HepG2 (cell line): Measurements from ENCODE around the gene SND1. TPM values are rescaled to one million over a fixed set of nuclear protein-coding genes. Genes with fewer than 3 reads are reported as not detected.

ENCODE experiments used
- ATAC-seq: fragments of 200-7000 bp; cut with Tn5 transposase; 3 replicates; pipeline ENCODE4 v1.9.1; 2020; ENCODE audit warnings: mild to moderate bottlenecking, moderate library complexity
- BruUV-seq: library from RNA; stranded (reverse); fragments of 400-500 nt; replicated peaks from 2 replicates; lab custom pipeline; 2021; lab: Mats Ljungman, UMichigan
- CTCF ChIA-PET: fragments of 300-600 bp; formaldehyde crosslinking; extraction: SDS; loops from one replicate; lab custom pipeline; 2021; ENCODE audit warnings: low total read pairs, inconsistent platforms, low intra/inter-chr PET ratio; lab: Yijun Ruan, JAX
- POLR2A ChIA-PET: fragments of 350-600 bp; sonication (Branson Sonifier 250); formaldehyde crosslinking; loops from one replicate; lab custom pipeline; 2020; ENCODE audit warnings: antibody characterized with exemption, inconsistent platforms; lab: Yijun Ruan, JAX
- DNase-seq: peaks from one replicate; pipeline ENCODE4 v3.0.0-alpha.2; 2015; ENCODE audit warnings: low spot score
- FAIRE-seq: peaks from 3 replicates; lab custom pipeline; 2011; peaks lifted over from hg19 to GRCh38; lab: Jason Lieb, UNC
- H2AFZ ChIP-seq: one replicate; pipeline ENCODE4 v1.6.1; 2011; ENCODE audit warnings: low read length, inconsistent platforms
- H3K27ac ChIP-seq: fragments of 300-600 bp; 3 replicates; pipeline ENCODE4 v1.8.0; 2011; ENCODE audit warnings: mixed run types, mild to moderate bottlenecking, mixed read lengths, low read length, inconsistent platforms; ENCODE audit not compliant: insufficient read depth; ENCODE audit errors: extremely low read length
- H3K27me3 ChIP-seq, 2 experiments: fragments of 200-600 bp in 1 of 2; 2 replicates in 1 of 2; 3 replicates in 1 of 2; pipeline versions ENCODE4 v1.6.0 to v1.8.0; 2011; ENCODE audit warnings: low read length in 2 of 2, mild to moderate bottlenecking in 2 of 2, moderate library complexity in 2 of 2, inconsistent platforms in 1 of 2; ENCODE audit not compliant: insufficient read depth in 2 of 2, control insufficient read depth in 1 of 2
- H3K36me3 ChIP-seq, 2 experiments: fragments of 200-600 bp in 1 of 2; replicated peaks in 1 of 2; 2 replicates in 1 of 2; 3 replicates in 1 of 2; pipeline versions ENCODE4 v1.5.1 to v1.8.0; 2011; ENCODE audit warnings: low read length in 2 of 2, inconsistent platforms in 1 of 2; ENCODE audit not compliant: insufficient read depth in 2 of 2, control insufficient read depth in 1 of 2
- H3K4me1 ChIP-seq: 2 replicates; pipeline ENCODE4 v1.5.1; 2012; ENCODE audit warnings: low read length, inconsistent platforms; ENCODE audit not compliant: insufficient read depth
- H3K4me2 ChIP-seq: 2 replicates; pipeline ENCODE4 v1.6.0; 2011; ENCODE audit warnings: low read depth, low read length, inconsistent platforms
- H3K4me3 ChIP-seq, 3 experiments: fragments of 200-600 bp in 1 of 3; sonication (generic), shearing (Covaris generic) in 1 of 3; replicated peaks in 1 of 3; 2 replicates each; pipeline ENCODE4 v1.5.1; 2011 to 2016; ENCODE audit warnings: low read length in 3 of 3, inconsistent platforms in 2 of 3, low read depth in 2 of 3, mild to moderate bottlenecking in 2 of 3, control low read depth in 1 of 3, mixed read lengths in 1 of 3; ENCODE audit not compliant: insufficient read depth in 1 of 3
- H3K79me2 ChIP-seq: one replicate; pipeline ENCODE4 v1.6.1; 2011; ENCODE audit warnings: low read length, inconsistent platforms; ENCODE audit not compliant: insufficient read depth
- H3K9ac ChIP-seq: 2 replicates; pipeline ENCODE4 v1.6.0; 2011; ENCODE audit warnings: mild to moderate bottlenecking, low read depth, low read length, inconsistent platforms; ENCODE audit not compliant: insufficient read depth
- H3K9me3 ChIP-seq: 2 replicates; pipeline ENCODE4 v1.5.1; 2012; ENCODE audit warnings: mild to moderate bottlenecking, low read length
- H4K20me1 ChIP-seq: 2 replicates; pipeline ENCODE4 v1.6.0; 2011; ENCODE audit warnings: inconsistent platforms, mild to moderate bottlenecking, low read length, moderate library complexity; ENCODE audit not compliant: insufficient read depth
- NFYC ChIP-seq: IDR thresholded peaks from 2 replicates; pipeline ENCODE4 v1.6.1; 2016; ENCODE audit warnings: missing genetic modification reagents, missing compliant biosample characterization
- NR2C2 ChIP-seq: sonication (generic); formaldehyde crosslinking; IDR thresholded peaks from 2 replicates; pipeline ENCODE4 v1.4.0; 2020; ENCODE audit warnings: missing genetic modification reagents, mild to moderate bottlenecking, moderate library complexity, borderline replicate concordance
- RAD51 ChIP-seq: fragments of 450-650 bp; IDR thresholded peaks from 2 replicates; pipeline ENCODE4 v1.6.1; 2016; ENCODE audit warnings: borderline replicate concordance
- SMARCC2 ChIP-seq: fragments of 450-650 bp; IDR thresholded peaks from 2 replicates; pipeline ENCODE4 v1.6.1; 2017; ENCODE audit warnings: antibody characterized with exemption, mild to moderate bottlenecking
- ZBTB7A ChIP-seq: sonication (generic); formaldehyde crosslinking; IDR thresholded peaks from 2 replicates; pipeline ENCODE4 v1.8.0; 2022; ENCODE audit warnings: mild to moderate bottlenecking, missing genetic modification reagents
- ZFAT ChIP-seq: sonication (generic); formaldehyde crosslinking; conservative IDR thresholded peaks from 2 replicates; pipeline ENCODE4 v1.8.1; 2023; ENCODE audit warnings: missing genetic modification reagents, inconsistent platforms
- WGBS: methylation state at CpG from one replicate; pipeline ENCODE4 v1.1.6; 2017; ENCODE audit warnings: low lambda C conversion rate; 5-methylcytosine and 5-hydroxymethylcytosine counted together
- in situ Hi-C: cut with HindIII; loops from 2 replicates; pipeline ENCODE4 v1.10.0; 2017; ENCODE audit warnings: low pct_unique_long_range_greater_than_20kb; ENCODE audit not compliant: extremely low pct_ligation_motif_present
- intact Hi-C: fragments of 100-400 bp; cut with micrococcal nuclease; formaldehyde crosslinking; loops from one replicate; pipeline ENCODE4 v1.10.0; 2022; ENCODE audit not compliant: unreplicated experiment
- polyA plus RNA-seq, 8 experiments: library from polyadenylated mRNA; depleted of rRNA in 3 of 8; stranded (reverse) in 7 of 8; unstranded in 1 of 8; fragments of >200 nt; fragmentation: Illumina TruSeq in 4 of 8; extraction: Trizol in 4 of 8; gene quantifications; 2 replicates each; pipeline versions ENCODE4 v1.2.1 to v1.2.3, GENCODE V29; 2011 to 2016; ENCODE audit warnings: low read depth in 4 of 8, missing spikeins in 1 of 8, mixed read lengths in 1 of 8; ENCODE audit not compliant: insufficient read depth in 1 of 8
- total RNA-seq, 5 experiments: library from RNA; depleted of rRNA; stranded (reverse); fragments of >200 nt; fragmentation: Illumina TruSeq; extraction: Trizol; gene quantifications; 2 replicates each; pipeline ENCODE4 v1.2.3, GENCODE V29; 2016; ENCODE audit warnings: low read depth in 1 of 5
- TF ChIP-seq, protein P1 (sequence below): sonication (generic); formaldehyde crosslinking; IDR thresholded peaks from 2 replicates; pipeline ENCODE4 v1.5.0; 2020; ENCODE audit warnings: mild to moderate bottlenecking, missing genetic modification reagents
- TF ChIP-seq, protein P2 (sequence below): sonication (generic); formaldehyde crosslinking; conservative IDR thresholded peaks from 2 replicates; pipeline ENCODE4 v1.4.0; 2020; ENCODE audit warnings: missing genetic modification reagents

SND1 gene
- total and polyA plus RNA-seq, 2 of the 13 experiments (the other 11 are each of a cell fraction or from before 2014, with no cell fraction given) = 110 to 182 TPM

DNA sequence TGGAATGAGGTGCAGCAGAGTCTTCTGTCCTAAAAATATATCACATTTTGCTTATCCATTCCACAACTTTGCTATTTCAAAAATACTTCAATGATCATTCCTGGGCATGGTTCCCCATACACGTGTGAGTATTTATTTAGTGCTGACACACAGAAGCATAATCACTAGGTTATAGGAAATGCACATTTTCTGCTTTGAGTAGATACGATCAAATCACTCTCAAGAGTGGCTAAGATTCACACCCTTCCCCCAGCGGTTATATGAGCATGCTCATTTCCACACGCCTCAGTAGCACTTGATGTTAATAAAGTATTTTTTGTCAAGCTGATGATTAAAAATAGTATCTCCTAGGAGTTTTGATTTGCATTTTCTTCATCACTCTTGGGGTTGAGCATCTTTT lies 472.8 kb downstream of the SND1 start:
- ChIA-PET CTCF (no interaction called here), POLR2A (no interaction called here)
- Histone ChIP-seq H3K79me2 (no peaks in the 10 kb centered on the region), H3K27me3 (peaks cover 0 to 27% of the 10 kb centered on the region in 2 experiments; a peak in 2 of 5 replicates), H3K27ac (no peak overlapping the region), H3K36me3 (no peaks in the 10 kb centered on the region), H2AFZ (no peak overlapping the region), H3K4me1 (peaks cover 17% of the 10 kb centered on the region), H4K20me1 (no peaks in the 10 kb centered on the region), H3K9ac (no peak overlapping the region), H3K9me3 (no peaks in the 10 kb centered on the region), H3K4me2 (no peak overlapping the region), H3K4me3 (no peak overlapping the region)
- no TSS peak for BruUV-seq
- FAIRE-seq (no peak), ATAC-seq (no peak), DNase-seq (no peak)
- intact Hi-C loops = no loop called here
- 41% methylated on average over 4 of the region's 4 CpGs for WGBS
- TF ChIP-seq SMARCC2 = no peak
- TF ChIP-seq, protein P1, sequence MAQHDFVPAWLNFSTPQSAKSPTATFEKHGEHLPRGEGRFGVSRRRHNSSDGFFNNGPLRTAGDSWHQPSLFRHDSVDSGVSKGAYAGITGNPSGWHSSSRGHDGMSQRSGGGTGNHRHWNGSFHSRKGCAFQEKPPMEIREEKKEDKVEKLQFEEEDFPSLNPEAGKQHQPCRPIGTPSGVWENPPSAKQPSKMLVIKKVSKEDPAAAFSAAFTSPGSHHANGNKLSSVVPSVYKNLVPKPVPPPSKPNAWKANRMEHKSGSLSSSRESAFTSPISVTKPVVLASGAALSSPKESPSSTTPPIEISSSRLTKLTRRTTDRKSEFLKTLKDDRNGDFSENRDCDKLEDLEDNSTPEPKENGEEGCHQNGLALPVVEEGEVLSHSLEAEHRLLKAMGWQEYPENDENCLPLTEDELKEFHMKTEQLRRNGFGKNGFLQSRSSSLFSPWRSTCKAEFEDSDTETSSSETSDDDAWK (CRISPR knock-in tag) = no peak
- no peak for TF ChIP-seq ZBTB7A
- TF ChIP-seq, protein P2, sequence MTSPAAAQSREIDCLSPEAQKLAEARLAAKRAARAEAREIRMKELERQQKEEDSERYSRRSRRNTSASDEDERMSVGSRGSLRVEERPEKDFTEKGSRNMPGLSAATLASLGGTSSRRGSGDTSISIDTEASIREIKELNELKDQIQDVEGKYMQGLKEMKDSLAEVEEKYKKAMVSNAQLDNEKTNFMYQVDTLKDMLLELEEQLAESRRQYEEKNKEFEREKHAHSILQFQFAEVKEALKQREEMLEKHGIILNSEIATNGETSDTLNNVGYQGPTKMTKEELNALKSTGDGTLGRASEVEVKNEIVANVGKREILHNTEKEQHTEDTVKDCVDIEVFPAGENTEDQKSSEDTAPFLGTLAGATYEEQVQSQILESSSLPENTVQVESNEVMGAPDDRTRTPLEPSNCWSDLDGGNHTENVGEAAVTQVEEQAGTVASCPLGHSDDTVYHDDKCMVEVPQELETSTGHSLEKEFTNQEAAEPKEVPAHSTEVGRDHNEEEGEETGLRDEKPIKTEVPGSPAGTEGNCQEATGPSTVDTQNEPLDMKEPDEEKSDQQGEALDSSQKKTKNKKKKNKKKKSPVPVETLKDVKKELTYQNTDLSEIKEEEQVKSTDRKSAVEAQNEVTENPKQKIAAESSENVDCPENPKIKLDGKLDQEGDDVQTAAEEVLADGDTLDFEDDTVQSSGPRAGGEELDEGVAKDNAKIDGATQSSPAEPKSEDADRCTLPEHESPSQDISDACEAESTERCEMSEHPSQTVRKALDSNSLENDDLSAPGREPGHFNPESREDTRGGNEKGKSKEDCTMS (CRISPR knock-in tag) = no peak
- no peak for TF ChIP-seq NFYC (CRISPR knock-in tag)
- TF ChIP-seq NR2C2 = no peak
- no peak for TF ChIP-seq RAD51
- no peak for TF ChIP-seq ZFAT
- in situ Hi-C loops = no loop called here
